Stimulated activated CD4-positive, alpha-beta T cell treated with anti-CD3 and anti-CD28 coated beads, TNF-alpha, amount 100 ng/mL, for 24 hours (primary cell): ENCODE data around the gene XCR1.
A peak's percentile ranks its signal among the peaks of the same experiment; 100 is the strongest.
"Not testable (repeated sequence)": the region's sequence is repeated elsewhere in the genome, so short reads cannot be mapped to it uniquely, and the experiment has no call there.

Source experiments
- DNase-seq, 3 experiments: peaks; one replicate each; pipeline ENCODE4 v3.0.0-alpha.2; 2020; ENCODE audit warnings: low read depth in 3 of 3

XCR1 gene

GRCh38 chr3:46006238-46007032 lies 20.8 kb downstream of the XCR1 start:
- DNase-seq: no peak

GRCh38 chr3:46003706-46004105 lies 23.6 kb downstream of the XCR1 start:
- DNase-seq: not testable (repeated sequence)

DNA sequence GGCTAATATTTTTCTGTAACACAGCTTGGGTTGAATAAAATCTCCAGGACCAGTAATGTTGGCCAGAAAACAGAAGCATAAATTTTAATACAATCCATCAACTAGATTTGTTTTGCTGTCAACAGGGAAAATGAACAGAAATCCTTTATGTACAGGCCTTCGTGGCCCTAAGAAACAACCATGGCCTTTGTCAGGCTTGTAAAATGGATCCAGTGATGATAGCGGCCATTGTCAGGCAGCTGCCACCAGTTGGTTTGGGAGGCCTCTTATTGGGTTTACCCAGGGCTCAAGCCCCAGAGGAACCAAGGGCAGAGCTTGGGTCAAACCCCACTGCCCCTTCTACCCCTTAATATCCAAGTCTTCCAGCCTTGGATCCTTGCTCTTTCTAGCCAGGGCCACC lies 26.1 kb downstream of the XCR1 start:
- no peak for DNase-seq

GRCh38 chr3:45997942-45998341 lies 29.3 kb downstream of the XCR1 start:
- no peak for DNase-seq

GRCh38 chr3:45997499-45997898 lies 29.8 kb downstream of the XCR1 start:
- DNase-seq: not testable (repeated sequence)

GRCh38 chr3:45995236-45996192 lies 31.8 kb downstream of the XCR1 start, which contains the start of gene FYCO1:
Gene FYCO1, minus strand, starts transcription at chr3:45995824. Its CDS starts 10,914 bp downstream, at chr3:45984910.
- DNase-seq: peak; percentile 78 to 91 (median 83)

DNA sequence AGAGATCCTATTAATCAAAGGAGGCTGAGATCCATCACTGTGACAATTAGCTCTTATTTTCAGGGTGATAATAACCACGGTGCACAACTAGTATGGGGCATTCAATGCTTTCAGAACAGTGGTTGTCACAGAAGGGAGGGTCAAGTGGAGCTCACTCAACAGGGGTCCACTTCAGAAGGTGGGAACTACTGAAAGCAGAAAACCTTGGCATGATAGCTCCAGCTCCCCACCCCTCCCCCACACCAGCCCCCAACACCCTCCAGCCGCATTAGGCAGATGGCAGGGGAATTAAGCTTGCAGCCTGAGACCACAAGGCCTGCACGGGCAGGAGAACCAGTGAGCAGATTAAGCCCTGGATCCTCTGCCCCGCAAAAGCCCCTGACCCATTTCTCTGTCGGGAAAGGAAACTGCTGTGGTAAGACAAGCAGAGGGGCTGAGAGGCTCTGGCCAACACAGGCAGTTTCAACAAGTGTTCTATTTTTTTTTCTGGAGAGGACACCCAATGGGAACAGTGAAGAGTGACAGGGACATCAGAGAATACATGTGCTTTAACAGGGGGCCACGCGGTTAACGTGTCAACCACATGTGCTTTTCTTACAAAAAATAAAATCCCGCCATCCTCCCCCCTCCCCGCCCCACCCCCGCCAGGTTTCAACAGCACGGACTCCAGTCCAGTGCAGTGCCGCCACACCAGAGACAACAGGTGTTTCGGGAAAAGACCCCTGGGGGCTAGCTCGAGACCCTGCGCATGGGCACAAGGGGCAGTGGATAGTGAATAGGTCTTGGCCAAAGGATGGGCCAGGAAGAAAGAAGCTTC lies 32.7 kb downstream of the XCR1 start:
- peak in 2 of 3 experiments; percentile 28 to 44 for DNase-seq

DNA sequence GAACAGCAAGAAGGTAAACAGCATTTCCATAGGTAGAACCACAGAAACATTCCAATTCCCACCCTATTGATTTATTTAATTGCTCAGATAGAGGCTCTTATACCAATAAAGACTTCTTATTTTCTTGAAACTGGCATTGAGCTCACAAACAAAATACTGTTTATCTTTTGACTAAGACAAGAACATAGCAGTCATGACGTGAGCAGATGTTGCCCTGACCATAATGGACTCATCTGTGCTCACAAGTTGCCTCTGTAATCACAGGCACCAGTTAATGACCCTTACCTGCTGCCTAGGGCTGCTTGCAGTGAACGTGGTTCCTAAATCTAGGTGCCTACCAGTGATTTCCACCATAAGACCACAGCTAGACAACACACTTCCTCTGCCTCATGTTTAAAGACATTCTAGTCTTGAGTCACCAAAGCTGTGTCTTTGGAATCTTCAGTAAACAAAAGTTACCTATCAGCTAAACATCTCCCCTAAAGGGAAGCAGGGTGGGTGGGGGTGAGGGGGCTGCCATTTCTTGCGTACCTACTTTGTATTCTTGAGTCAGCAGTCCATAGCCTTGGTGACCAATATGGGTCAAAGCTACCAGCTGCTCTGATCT lies 33.8 kb downstream of the XCR1 start:
- DNase-seq: no peak

GRCh38 chr3:45992821-45993221 lies 34.5 kb downstream of the XCR1 start:
- DNase-seq: no peak

- no peak for DNase-seq
Observed at GRCh38 chr3:45992133-45992729, 35.1 kb downstream of the XCR1 start.

DNA sequence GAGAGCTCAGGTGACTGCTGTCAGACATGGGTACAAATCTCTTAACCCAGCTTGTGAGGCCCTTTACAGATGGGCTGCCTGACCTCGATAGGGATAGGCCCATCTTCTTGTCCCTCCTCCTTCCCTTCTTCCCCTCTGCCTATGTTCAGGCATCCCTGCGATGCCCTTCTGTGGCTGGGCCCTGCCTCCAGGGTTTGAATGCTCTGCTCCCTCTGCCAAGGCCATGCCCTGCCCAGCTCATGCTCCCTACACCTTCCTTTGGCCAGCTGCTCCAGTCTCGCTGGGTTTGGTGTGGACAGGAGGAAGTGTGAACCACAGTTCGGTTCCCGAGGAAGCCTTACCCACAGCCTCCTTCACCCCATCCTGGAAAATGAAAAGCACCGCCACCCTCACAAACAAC lies 35.9 kb downstream of the XCR1 start:
- no peak for DNase-seq

DNA sequence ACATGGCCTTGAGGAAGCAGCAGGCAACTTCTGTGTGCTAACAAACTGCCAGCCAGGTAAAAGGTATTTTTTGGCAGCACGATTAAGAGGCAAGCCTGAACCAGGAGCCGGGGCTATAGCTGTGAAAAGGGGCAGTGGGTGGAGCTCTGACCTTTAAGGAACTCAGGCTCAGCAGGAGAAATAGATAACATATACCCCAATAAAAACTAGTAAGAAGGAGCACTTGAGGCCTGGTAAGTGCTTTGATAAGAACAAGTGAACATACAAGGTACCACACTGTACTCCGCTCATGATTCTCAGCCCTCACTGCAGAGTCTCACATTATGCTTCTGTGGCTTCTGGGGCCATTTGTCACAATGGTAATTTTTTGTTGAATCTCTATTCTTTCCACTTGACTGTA lies 37.1 kb downstream of the XCR1 start:
- DNase-seq: no peak

GRCh38 chr3:45988804-45989203 lies 38.5 kb downstream of the XCR1 start:
- DNase-seq: no peak

- DNase-seq: no peak
Observed at GRCh38 chr3:45988362-45988761, 38.9 kb downstream of the XCR1 start.

- DNase-seq: no peak
Observed at GRCh38 chr3:45987368-45988291, 39.7 kb downstream of the XCR1 start.

DNA sequence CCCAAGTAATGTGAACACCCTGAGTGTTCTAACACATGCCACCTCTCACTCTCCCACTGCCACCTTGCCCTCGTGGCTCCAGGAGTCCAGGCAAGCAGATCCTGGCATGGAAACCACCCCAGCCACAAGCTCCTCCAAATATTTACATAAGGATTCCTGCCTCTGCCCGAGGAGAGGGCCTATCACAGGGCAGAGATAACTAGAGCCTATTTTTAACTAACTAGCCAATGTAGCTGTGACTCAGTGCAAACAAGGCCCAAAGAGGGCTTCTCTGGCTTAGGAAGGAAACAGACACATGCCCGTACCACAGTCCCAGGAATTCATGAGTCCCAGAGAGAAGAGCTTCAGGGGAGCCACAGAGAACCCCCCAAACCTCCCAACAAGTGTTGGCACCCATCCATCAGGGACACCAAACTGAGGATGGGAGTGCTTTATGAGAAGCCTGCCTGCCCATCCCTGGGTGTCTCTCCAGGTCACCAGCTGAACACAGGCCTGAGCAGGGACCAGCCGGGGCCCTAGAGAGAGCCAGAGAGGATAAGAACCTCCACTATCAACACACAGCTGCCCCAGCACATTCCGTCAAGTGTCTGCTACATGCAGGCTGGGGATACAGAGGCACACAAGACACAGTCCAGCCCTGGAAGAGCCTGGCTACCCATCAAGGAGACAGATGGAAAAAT lies 40.8 kb downstream of the XCR1 start:
- no peak for DNase-seq

GRCh38 chr3:45985532-45986302 lies 41.6 kb downstream of the XCR1 start:
- no peak for DNase-seq
